K562 (cell line): ENCODE results near the gene PLA2R1. TPM values are rescaled to one million over a fixed set of nuclear protein-coding genes. Genes with fewer than 3 reads are reported as not detected.

Source experiments
- ATAC-seq: fragments of 200-7000 bp; cut with Tn5 transposase; 3 replicates; pipeline ENCODE4 v1.9.1; 2020; ENCODE audit warnings: moderate library complexity
- BruUV-seq: library from RNA; stranded (reverse); fragments of 400-500 nt; replicated peaks from 2 replicates; lab custom pipeline; 2021; lab: Mats Ljungman, UMichigan
- CTCF ChIA-PET: fragments of 300-600 bp; formaldehyde crosslinking; extraction: SDS; loops from one replicate; lab custom pipeline; 2021; ENCODE audit warnings: low intra/inter-chr PET ratio; lab: Yijun Ruan, JAX
- POLR2A ChIA-PET: fragments of 300-600, 350-650 bp; sonication (Branson Sonifier 250); formaldehyde crosslinking; extraction: SDS; loops from one replicate; lab custom pipeline; 2021; ENCODE audit warnings: antibody characterized with exemption, inconsistent platforms; lab: Yijun Ruan, JAX
- DNase-seq, 4 experiments: peaks; one replicate each; pipeline versions ENCODE4 v3.0.0 to v3.0.0-alpha.2; 2011 to 2018; ENCODE audit warnings: low spot score in 3 of 4, mixed read lengths in 3 of 4; ENCODE audit errors: extremely low read depth in 1 of 4
- FAIRE-seq: peaks from 2 replicates; lab custom pipeline; 2011; peaks lifted over from hg19 to GRCh38; lab: Jason Lieb, UNC
- H2AFZ ChIP-seq: 2 replicates; pipeline ENCODE4 v1.6.0; 2011; ENCODE audit warnings: low read depth, low read length, control low read depth, inconsistent platforms
- H3K27ac ChIP-seq: fragments of 200-600 bp; 3 replicates; pipeline ENCODE4 v1.8.0; 2011; ENCODE audit warnings: low read depth, mild to moderate bottlenecking, control low read depth, inconsistent platforms, low read length, moderate library complexity, mixed read lengths; ENCODE audit errors: extremely low read depth
- H3K27me3 ChIP-seq, 2 experiments: fragments of 300-600 bp in 1 of 2; 2 replicates in 1 of 2; 3 replicates in 1 of 2; pipeline versions ENCODE4 v1.6.0 to v1.8.0; 2011; ENCODE audit warnings: inconsistent platforms in 2 of 2, low read length in 2 of 2, mild to moderate bottlenecking in 1 of 2, mixed read lengths in 1 of 2, moderate library complexity in 1 of 2; ENCODE audit not compliant: control insufficient read depth in 2 of 2, insufficient read depth in 2 of 2
- H3K36me3 ChIP-seq: fragments of 300-600 bp; 3 replicates; pipeline ENCODE4 v1.8.0; 2011; ENCODE audit warnings: mild to moderate bottlenecking, low read length, inconsistent platforms; ENCODE audit not compliant: control insufficient read depth, insufficient read depth
- H3K4me1 ChIP-seq, 2 experiments: fragments of 200-600 bp in 1 of 2; replicated peaks in 1 of 2; 2 replicates in 1 of 2; 3 replicates in 1 of 2; pipeline versions ENCODE4 v1.5.1 to v1.8.0; 2011; ENCODE audit warnings: inconsistent platforms in 2 of 2, low read length in 2 of 2, mild to moderate bottlenecking in 1 of 2, mixed read lengths in 1 of 2, moderate library complexity in 1 of 2; ENCODE audit not compliant: control insufficient read depth in 2 of 2, insufficient read depth in 2 of 2
- H3K4me2 ChIP-seq: 2 replicates; pipeline ENCODE4 v1.6.1; 2011; ENCODE audit warnings: low read length, control low read depth, inconsistent platforms, mixed read lengths; ENCODE audit not compliant: insufficient read depth
- H3K4me3 ChIP-seq: fragments of 200-600 bp; sonication (generic), shearing (Covaris generic); 2 replicates; pipeline ENCODE4 v1.5.1; 2016; ENCODE audit warnings: control low read depth, inconsistent platforms
- H3K79me2 ChIP-seq: fragments of 200-600 bp; 3 replicates; pipeline ENCODE4 v1.8.0; 2011; ENCODE audit warnings: low read length, inconsistent platforms; ENCODE audit not compliant: control insufficient read depth, insufficient read depth
- H3K9ac ChIP-seq, 2 experiments: 2 replicates each; pipeline versions ENCODE4 v1.6.0 to v1.6.1; 2011; ENCODE audit warnings: low read depth in 2 of 2, low read length in 2 of 2, control low read depth in 1 of 2, inconsistent platforms in 1 of 2, mild to moderate bottlenecking in 1 of 2, mixed read lengths in 1 of 2; ENCODE audit not compliant: insufficient read depth in 1 of 2
- H3K9me1 ChIP-seq: one replicate; pipeline ENCODE4 v1.6.0; 2011; ENCODE audit warnings: inconsistent platforms, mild to moderate bottlenecking, low read length, moderate library complexity; ENCODE audit not compliant: control insufficient read depth, insufficient read depth
- H3K9me3 ChIP-seq: replicated peaks from 2 replicates; pipeline ENCODE4 v1.5.1; 2011; ENCODE audit warnings: low read depth, low read length, inconsistent platforms; ENCODE audit not compliant: control insufficient read depth, insufficient read depth
- H4K20me1 ChIP-seq: replicated peaks from 2 replicates; pipeline ENCODE4 v1.6.1; 2011; ENCODE audit warnings: low read length, inconsistent platforms, mixed read lengths; ENCODE audit not compliant: control insufficient read depth, insufficient read depth
- CHD4 ChIP-seq: fragments of 200-600 bp; sonication (generic); IDR thresholded peaks from 3 replicates; pipeline ENCODE4 v1.6.1; 2012; ENCODE audit warnings: low read depth, mild to moderate bottlenecking, mixed read lengths, low read length, inconsistent platforms; ENCODE audit not compliant: insufficient read depth, insufficient replicate concordance, poor library complexity, severe bottlenecking
- EGR1 ChIP-seq: fragments of 450-650 bp; conservative IDR thresholded peaks from 2 replicates; pipeline ENCODE4 v1.6.1; 2017; ENCODE audit warnings: mild to moderate bottlenecking
- FOXK1 ChIP-seq: sonication (generic); formaldehyde crosslinking; IDR thresholded peaks from 2 replicates; pipeline ENCODE4 v1.8.0; 2022; ENCODE audit warnings: missing genetic modification reagents, mild to moderate bottlenecking, borderline replicate concordance
- GTF2E2 ChIP-seq: fragments of 200-800 bp; sonication (Bioruptor generic); IDR thresholded peaks from 2 replicates; pipeline ENCODE4 v1.6.1; 2016; ENCODE audit warnings: missing genetic modification characterization, missing compliant biosample characterization
- MEIS2 ChIP-seq: fragments of 450-650 bp; IDR thresholded peaks from 2 replicates; pipeline ENCODE4 v1.6.1; 2014; ENCODE audit warnings: mild to moderate bottlenecking; ENCODE audit not compliant: partially characterized antibody
- PHB ChIP-seq: fragments of 250-450 bp; sonication (Bioruptor Pico); IDR thresholded peaks from 2 replicates; pipeline ENCODE4 v1.5.0; 2021
- TSC22D4 ChIP-seq: fragments of 450-650 bp; IDR thresholded peaks from 2 replicates; pipeline ENCODE4 v1.6.1; 2016; ENCODE audit warnings: missing genetic modification characterization, missing biosample characterization, control low read depth
- ZC3H8 ChIP-seq: fragments of 450-650 bp; IDR thresholded peaks from 2 replicates; pipeline ENCODE4 v1.6.1; 2017
- ZFP30 ChIP-seq: fragments of 250-450 bp; sonication (Bioruptor Pico); IDR thresholded peaks from 2 replicates; pipeline ENCODE4 v1.8.0; 2022; ENCODE audit warnings: moderate library complexity, mild to moderate bottlenecking, inconsistent platforms, borderline replicate concordance
- ZNF785 ChIP-seq: fragments of 250-450 bp; sonication (Bioruptor Pico); IDR thresholded peaks from 2 replicates; pipeline ENCODE4 v1.4.0; 2020; ENCODE audit warnings: mild to moderate bottlenecking
- WGBS: fragments of 100-300 bp; shearing (Covaris generic); methylation state at CpG from one replicate; pipeline ENCODE4 v1.1.6; 2016; ENCODE audit warnings: low coverage, mixed read lengths; ENCODE audit not compliant: insufficient coverage; ENCODE audit errors: missing lambda C conversion rate; 5-methylcytosine and 5-hydroxymethylcytosine counted together
- in situ Hi-C: fragments of 300-500 bp; cut with MboI; formaldehyde crosslinking; loops from 4 replicates; pipeline ENCODE4 v1.15.0; 2018; ENCODE audit warnings: inconsistent platforms, mixed read lengths
- intact Hi-C: fragments of 100-400 bp; cut with micrococcal nuclease; formaldehyde crosslinking; loops from 2 replicates; pipeline ENCODE4 v1.14.2; 2022
- polyA plus RNA-seq, 8 experiments: library from polyadenylated mRNA; depleted of rRNA in 4 of 8; stranded (reverse) in 5 of 8; unstranded in 3 of 8; fragments of >200 nt; fragmentation: Nextera tagmentation in 2 of 8; fragmentation: Illumina TruSeq in 1 of 8; extraction: Ambion mirVana in 2 of 8; extraction: Trizol in 1 of 8; gene quantifications; 2 replicates each; pipeline versions ENCODE4 v1.2.1 to v1.2.3, GENCODE V29; 2011 to 2014; ENCODE audit warnings: inconsistent platforms in 1 of 8, missing spikeins in 1 of 8
- total RNA-seq, 7 experiments: library from RNA; depleted of rRNA in 6 of 7; stranded (reverse); fragments of >200 nt in 6 of 7; fragmentation: Illumina TruSeq in 2 of 7; extraction: Trizol in 2 of 7; gene quantifications; 2 replicates each; pipeline versions ENCODE4 v1.2.1 to v1.2.3, GENCODE V29; 2011 to 2021; ENCODE audit warnings: low replicate concordance in 1 of 7
- TF ChIP-seq, protein P1 (sequence below): fragments of 250-450 bp; sonication (Bioruptor Pico); IDR thresholded peaks from 2 replicates; pipeline ENCODE4 v1.5.1; 2021; ENCODE audit warnings: mild to moderate bottlenecking

PLA2R1 gene
- total and polyA plus RNA-seq, 9 of the 15 experiments (the other 6 are each of a cell fraction or from before 2014, with no cell fraction given) = not detected

DNA sequence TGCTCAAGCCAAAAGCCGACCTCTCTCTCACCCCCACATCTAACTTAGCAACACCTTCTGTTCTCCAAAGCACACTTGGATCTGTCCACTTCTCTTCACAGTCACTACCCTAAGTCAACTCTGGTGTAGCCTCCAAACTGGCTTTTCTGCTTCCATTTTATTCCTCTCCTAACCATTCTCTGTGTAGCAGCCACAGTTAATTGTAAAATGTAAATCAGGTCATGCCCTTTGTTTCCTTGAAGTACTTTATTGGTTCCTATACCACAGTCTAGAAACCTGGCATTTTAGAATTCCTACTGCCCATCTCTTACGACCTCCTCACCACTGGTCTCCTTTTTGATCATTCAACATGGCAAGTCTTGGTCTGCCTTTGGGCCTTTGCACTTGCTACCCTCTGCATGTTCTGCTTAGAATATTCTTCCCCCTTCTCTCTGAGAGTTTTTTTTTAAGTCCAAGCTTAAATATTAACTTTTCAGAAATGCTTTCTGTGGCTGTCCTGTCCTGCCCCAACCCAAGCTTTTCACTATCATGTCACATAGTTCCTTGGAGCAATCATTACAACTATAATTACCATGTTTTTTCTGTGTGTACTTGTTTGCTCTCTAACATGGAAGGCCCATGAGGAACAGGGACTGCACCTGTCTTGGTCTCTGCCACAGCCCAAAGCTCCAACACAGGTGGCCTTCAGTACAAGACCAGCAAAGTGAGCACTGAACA, 42.9 kb downstream of the PLA2R1 start:
- WGBS = 0% methylated on average over 2 of the region's 2 CpGs
- ChIA-PET POLR2A (interaction anchor here (0.6 to 1.2 kb wide), 2 partner anchors 9 to 1036 kb away, joined by 3 read pairs; no protein-coding TSS in a partner anchor), CTCF (no interaction called here)
- Histone ChIP-seq H2AFZ (no peak overlapping the region), H3K9me3 (no peaks in the 10 kb centered on the region), H4K20me1 (no peaks in the 10 kb centered on the region; the same call in 1 of the 2 replicates), H3K36me3 (no peaks in the 10 kb centered on the region), H3K9me1 (no peaks in the 10 kb centered on the region), H3K27me3 (no peaks in the 10 kb centered on the region), H3K4me1 (no peaks in the 10 kb centered on the region), H3K9ac (no peak overlapping the region), H3K27ac (no peak overlapping the region), H3K79me2 (no peaks in the 10 kb centered on the region), H3K4me2 (no peak overlapping the region), H3K4me3 (no peak overlapping the region)
- BruUV-seq = no TSS peak
- no peak for FAIRE-seq
- TF ChIP-seq ZNF785 (CRISPR knock-in tag) (no peak), FOXK1 (CRISPR knock-in tag) (no peak), GTF2E2 (tag) (no peak), PHB (CRISPR knock-in tag) (no peak), ZFP30 (no peak), TSC22D4 (tag) (no peak), EGR1 (no peak), MEIS2 (no peak), CHD4 (no peak), ZC3H8 (no peak)
- TF ChIP-seq, protein P1, sequence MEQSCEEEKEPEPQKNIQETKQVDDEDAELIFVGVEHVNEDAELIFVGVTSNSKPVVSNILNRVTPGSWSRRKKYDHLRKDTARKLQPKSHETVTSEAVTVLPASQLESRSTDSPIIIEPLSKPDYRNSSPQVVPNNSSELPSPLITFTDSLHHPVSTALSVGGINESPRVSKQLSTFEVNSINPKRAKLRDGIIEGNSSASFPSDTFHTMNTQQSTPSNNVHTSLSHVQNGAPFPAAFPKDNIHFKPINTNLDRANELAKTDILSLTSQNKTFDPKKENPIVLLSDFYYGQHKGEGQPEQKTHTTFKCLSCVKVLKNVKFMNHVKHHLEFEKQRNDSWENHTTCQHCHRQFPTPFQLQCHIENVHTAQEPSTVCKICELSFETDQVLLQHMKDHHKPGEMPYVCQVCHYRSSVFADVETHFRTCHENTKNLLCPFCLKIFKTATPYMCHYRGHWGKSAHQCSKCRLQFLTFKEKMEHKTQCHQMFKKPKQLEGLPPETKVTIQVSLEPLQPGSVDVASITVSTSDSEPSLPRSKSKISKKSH = no peak
- intact Hi-C loops = no loop called here
- ATAC-seq = no peak
- in situ Hi-C loops = no loop called here
- DNase-seq = no peak
